ENCODE measurements around the gene BTBD7. TPM values are rescaled to one million over a fixed set of nuclear protein-coding genes. Genes with fewer than 3 reads are reported as not detected.

Gene BTBD7
- total RNA-seq, 1 donor from 2014 or later: 39.1 TPM

DNA sequence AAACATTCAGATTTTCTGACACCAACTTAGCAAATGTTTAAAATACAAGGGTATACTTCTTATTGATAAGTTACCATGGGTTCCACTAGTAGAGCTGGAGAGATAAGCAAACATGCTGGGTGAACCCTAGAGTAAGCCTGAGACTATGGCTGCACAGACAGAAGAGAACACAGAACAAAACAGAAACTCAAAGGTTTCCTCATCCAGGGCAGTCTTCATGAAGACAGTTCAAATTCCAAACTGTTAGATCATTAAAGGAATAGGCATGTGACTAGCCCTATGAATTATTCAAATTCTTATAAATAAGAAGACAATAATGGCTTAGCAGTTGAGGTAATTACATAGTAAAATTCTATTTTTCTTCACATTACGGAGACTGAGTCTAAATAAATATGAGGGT is 28.1 kb downstream of the BTBD7 start:
- H3K27me3 ChIP-seq (ENCODE audit: control insufficient read depth in 3 of 3, insufficient read depth in 3 of 3, low read length in 3 of 3): no peaks in the 10 kb centered on the region
- H3K4me3 ChIP-seq (ENCODE audit: low read length in 3 of 3): no peak overlapping the region
- H3K9ac ChIP-seq (ENCODE audit: low read depth in 1 of 3, low read length in 3 of 3): no peak overlapping the region
- H3K9me3 ChIP-seq (ENCODE audit: control insufficient read depth in 3 of 3, low read length in 3 of 3): no peaks in the 10 kb centered on the region
- H3K27ac ChIP-seq (ENCODE audit: low read depth, low read length): no peak overlapping the region
- H3K36me3 ChIP-seq (ENCODE audit: control insufficient read depth in 3 of 3, insufficient read depth in 3 of 3, low read length in 3 of 3): no peaks in the 10 kb centered on the region
- peaks cover 5 to 15% (median 7%) of the 10 kb centered on the region in 3 donors for H3K4me1 ChIP-seq (ENCODE audit: control insufficient read depth in 3 of 3, insufficient read depth in 3 of 3, low read length in 3 of 3)

DNA sequence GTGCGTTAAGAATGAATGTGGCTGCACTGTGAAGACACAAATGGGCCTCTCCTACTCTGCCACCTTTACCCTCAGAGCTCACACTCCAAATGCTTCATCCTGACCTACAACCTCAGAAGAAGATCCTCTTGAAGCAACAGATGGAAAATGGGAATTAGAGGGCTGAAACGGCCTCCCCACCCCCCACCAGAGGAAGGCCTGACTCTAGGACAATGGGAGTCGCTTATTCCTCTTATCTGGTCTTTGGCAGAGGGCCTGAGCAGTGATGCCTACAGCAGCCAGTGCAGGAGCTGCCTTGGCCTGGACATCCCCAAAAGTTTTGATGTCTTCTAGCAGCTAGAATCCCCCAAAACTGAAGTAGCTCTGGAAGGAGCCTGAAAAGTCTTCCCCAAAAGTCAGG is 29.2 kb downstream of the BTBD7 start:
- H3K36me3 ChIP-seq (ENCODE audit: control insufficient read depth in 3 of 3, insufficient read depth in 3 of 3, low read length in 3 of 3): no peaks in the 10 kb centered on the region
- H3K27me3 ChIP-seq (ENCODE audit: control insufficient read depth in 3 of 3, insufficient read depth in 3 of 3, low read length in 3 of 3): no peaks in the 10 kb centered on the region
- no peak overlapping the region for H3K9ac ChIP-seq (ENCODE audit: low read depth in 1 of 3, low read length in 3 of 3)
- H3K9me3 ChIP-seq (ENCODE audit: control insufficient read depth in 3 of 3, low read length in 3 of 3): no peaks in the 10 kb centered on the region
- H3K4me3 ChIP-seq (ENCODE audit: low read length in 3 of 3): no peak overlapping the region
- peaks cover 5 to 15% (median 7%) of the 10 kb centered on the region in 3 donors for H3K4me1 ChIP-seq (ENCODE audit: control insufficient read depth in 3 of 3, insufficient read depth in 3 of 3, low read length in 3 of 3)
- no peak overlapping the region for H3K27ac ChIP-seq (ENCODE audit: low read depth, low read length)

DNA sequence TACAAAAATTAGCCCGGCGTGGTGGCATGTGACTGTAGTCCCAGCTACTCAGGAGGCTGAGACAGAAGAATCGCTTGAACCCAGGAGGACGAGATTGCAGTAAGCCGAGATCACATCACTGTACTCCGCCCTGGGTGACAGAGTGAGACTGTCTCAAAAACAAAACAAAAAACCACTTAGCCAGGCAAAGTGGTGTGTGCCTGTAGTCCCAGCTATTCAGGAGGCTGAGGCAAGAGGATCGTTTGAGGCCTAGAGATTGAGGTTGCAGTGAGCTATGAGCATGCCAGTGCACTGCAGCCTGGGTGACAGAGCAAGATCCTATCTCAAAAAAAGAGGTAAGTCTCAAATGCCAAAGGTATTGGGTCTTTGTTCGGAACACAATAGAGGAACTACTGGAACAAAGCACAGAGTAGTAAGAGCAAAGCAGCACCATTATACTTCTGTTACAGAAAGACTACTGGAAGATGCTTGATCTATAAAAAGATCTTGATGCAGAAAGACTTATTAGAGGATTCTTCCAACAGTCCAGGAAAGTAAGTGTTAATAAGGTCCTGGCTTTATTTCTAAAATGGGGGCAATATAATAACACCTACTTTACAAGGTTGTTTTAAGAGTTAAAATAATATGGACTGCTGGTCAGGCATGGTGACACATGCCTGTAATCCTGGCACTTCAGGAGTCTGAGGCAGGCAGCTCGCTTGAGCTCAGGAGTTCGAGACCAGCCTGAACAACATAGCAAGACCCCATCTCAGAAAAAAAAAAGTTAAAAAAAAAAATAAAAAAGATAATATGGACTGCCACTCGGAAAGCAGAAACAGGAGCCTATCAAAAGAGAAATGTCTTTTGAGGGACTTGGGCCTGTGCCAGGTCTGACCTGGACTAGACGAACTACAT is 29.9 kb downstream of the BTBD7 start:
- Histone ChIP-seq H3K4me1 (ENCODE audit: control insufficient read depth in 3 of 3, insufficient read depth in 3 of 3, low read length in 3 of 3) (peaks cover 5 to 15% (median 7%) of the 10 kb centered on the region in 3 donors), H3K27ac (ENCODE audit: low read depth, low read length) (no peak overlapping the region), H3K27me3 (ENCODE audit: control insufficient read depth in 3 of 3, insufficient read depth in 3 of 3, low read length in 3 of 3) (no peaks in the 10 kb centered on the region), H3K36me3 (ENCODE audit: control insufficient read depth in 3 of 3, insufficient read depth in 3 of 3, low read length in 3 of 3) (no peaks in the 10 kb centered on the region), H3K9ac (ENCODE audit: low read depth in 1 of 3, low read length in 3 of 3) (no peak overlapping the region), H3K9me3 (ENCODE audit: control insufficient read depth in 3 of 3, low read length in 3 of 3) (no peaks in the 10 kb centered on the region), H3K4me3 (ENCODE audit: low read length in 3 of 3) (no peak overlapping the region)

DNA sequence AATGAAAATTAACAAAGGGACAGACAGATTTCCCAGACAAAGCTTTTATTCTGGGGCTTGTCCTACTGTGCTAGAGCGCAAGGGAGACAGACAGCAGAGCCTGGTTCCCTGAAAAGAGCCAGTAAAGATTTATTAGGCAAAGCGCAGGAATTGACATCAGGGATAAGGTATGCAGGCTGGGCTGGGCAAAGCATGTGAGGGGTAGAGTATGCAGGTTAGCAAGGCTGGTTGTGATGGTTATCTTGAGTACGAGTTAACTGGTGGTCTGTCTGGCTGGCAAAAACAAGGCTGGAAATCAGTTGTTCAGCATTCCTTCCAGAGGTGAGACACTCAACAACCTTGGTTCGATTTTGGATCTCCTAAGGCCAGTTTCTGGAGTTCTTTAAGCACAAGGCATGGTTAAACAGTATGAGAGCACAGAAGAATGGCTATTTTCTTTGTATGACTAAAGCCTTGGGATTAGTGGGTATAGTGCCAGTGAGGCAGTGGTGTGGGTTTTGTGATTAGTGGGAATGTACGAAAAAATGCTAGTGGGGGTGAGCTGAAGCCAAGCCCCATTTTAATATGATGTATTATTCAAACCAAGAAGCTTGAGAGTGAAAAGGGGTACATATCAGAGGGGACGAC is 30.9 kb downstream of the BTBD7 start:
- Histone ChIP-seq H3K4me3 (ENCODE audit: low read length in 3 of 3) (no peak overlapping the region), H3K27me3 (ENCODE audit: control insufficient read depth in 3 of 3, insufficient read depth in 3 of 3, low read length in 3 of 3) (no peaks in the 10 kb centered on the region), H3K9me3 (ENCODE audit: control insufficient read depth in 3 of 3, low read length in 3 of 3) (no peaks in the 10 kb centered on the region), H3K4me1 (ENCODE audit: control insufficient read depth in 3 of 3, insufficient read depth in 3 of 3, low read length in 3 of 3) (peaks cover 5 to 15% (median 7%) of the 10 kb centered on the region in 3 donors), H3K36me3 (ENCODE audit: control insufficient read depth in 3 of 3, insufficient read depth in 3 of 3, low read length in 3 of 3) (no peaks in the 10 kb centered on the region), H3K9ac (ENCODE audit: low read depth in 1 of 3, low read length in 3 of 3) (no peak overlapping the region), H3K27ac (ENCODE audit: low read depth, low read length) (no peak overlapping the region)

DNA sequence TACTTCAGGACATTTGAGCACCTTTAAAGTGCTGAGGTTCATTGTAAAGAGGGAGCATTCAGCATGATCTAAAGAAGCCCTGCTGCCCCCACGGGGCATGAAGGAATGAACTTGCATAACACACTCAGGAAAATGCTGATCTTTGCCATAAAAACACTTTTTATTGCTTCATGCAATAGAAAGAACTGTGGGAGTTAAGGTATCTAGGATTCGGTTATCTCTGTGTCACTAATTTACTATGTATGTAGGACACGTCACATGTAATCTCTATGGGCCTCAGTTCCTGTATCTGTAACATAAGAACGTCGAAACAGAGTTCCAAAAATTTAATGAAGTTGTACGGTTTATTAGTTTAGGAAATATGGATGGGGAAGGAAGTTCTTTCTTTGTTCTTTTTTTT is 33.0 kb downstream of the BTBD7 start:
- Histone ChIP-seq H3K9ac (ENCODE audit: low read depth in 1 of 3, low read length in 3 of 3) (no peak overlapping the region), H3K4me3 (ENCODE audit: low read length in 3 of 3) (no peak overlapping the region), H3K9me3 (ENCODE audit: control insufficient read depth in 3 of 3, low read length in 3 of 3) (no peaks in the 10 kb centered on the region), H3K36me3 (ENCODE audit: control insufficient read depth in 3 of 3, insufficient read depth in 3 of 3, low read length in 3 of 3) (no peaks in the 10 kb centered on the region), H3K4me1 (ENCODE audit: control insufficient read depth in 3 of 3, insufficient read depth in 3 of 3, low read length in 3 of 3) (peaks cover 5 to 7% (median 5%) of the 10 kb centered on the region in 3 donors), H3K27me3 (ENCODE audit: control insufficient read depth in 3 of 3, insufficient read depth in 3 of 3, low read length in 3 of 3) (no peaks in the 10 kb centered on the region), H3K27ac (ENCODE audit: low read depth, low read length) (no peak overlapping the region)

DNA sequence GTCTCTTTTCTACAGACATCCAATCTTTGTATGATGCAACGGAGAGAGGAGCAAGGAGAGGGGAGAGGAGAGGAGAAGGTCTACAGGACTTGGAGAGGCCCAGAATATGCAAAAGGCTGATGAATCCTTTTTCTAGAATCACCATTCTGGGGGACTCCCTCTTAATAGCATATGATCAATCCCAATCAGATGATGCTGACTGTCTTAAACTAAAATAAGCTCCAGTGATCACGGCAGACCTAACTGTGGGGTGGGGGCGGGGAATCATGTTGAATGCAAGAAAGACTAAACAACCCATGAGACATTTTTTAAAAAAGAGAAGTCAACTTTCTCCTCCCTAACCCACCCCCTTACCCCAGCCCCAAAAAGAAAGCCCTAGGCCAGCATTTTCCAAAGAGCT is 33.4 kb downstream of the BTBD7 start:
- Histone ChIP-seq H3K27ac (ENCODE audit: low read depth, low read length) (no peak overlapping the region), H3K9me3 (ENCODE audit: control insufficient read depth in 3 of 3, low read length in 3 of 3) (no peaks in the 10 kb centered on the region), H3K27me3 (ENCODE audit: control insufficient read depth in 3 of 3, insufficient read depth in 3 of 3, low read length in 3 of 3) (no peaks in the 10 kb centered on the region), H3K36me3 (ENCODE audit: control insufficient read depth in 3 of 3, insufficient read depth in 3 of 3, low read length in 3 of 3) (peaks cover 0 to 2% (median 2%) of the 10 kb centered on the region in 3 donors), H3K9ac (ENCODE audit: low read depth in 1 of 3, low read length in 3 of 3) (no peak overlapping the region), H3K4me1 (ENCODE audit: control insufficient read depth in 3 of 3, insufficient read depth in 3 of 3, low read length in 3 of 3) (peaks cover 5 to 7% (median 5%) of the 10 kb centered on the region in 3 donors), H3K4me3 (ENCODE audit: low read length in 3 of 3) (no peak overlapping the region)

DNA sequence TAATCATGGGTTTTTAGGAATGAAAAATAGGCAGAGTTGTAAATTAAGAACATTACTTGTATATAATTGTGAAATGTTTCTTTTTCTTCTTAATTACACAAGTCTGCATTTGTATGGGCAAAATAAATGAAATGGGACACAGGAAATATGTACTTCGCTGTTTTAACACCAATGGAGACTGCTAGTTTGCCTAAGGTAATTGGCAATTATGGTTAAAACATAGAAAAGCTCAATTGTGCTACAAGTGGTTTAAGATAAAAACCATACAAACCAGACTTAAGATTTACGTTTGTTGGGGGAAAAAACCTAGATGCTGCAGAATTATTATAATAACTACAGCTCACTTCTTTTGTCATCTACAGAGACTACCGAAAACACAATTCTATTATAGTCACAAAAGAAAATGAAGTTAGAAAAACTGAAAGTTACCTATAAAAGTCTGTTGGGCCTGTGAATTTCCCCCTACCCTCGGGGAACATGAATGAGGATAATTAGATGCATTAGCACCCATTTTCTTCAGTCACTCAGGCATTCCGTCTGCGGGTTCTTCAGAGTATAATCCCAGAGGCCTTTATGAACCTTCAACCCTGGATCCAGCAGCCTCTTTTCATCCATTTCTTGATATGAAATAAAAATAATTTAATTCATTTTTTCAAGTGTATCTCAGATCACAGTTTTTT is 37.2 kb downstream of the BTBD7 start:
- H3K9ac ChIP-seq (ENCODE audit: low read depth in 1 of 3, low read length in 3 of 3): no peak overlapping the region
- H3K4me1 ChIP-seq (ENCODE audit: control insufficient read depth in 3 of 3, insufficient read depth in 3 of 3, low read length in 3 of 3): no peaks in the 10 kb centered on the region
- H3K4me3 ChIP-seq (ENCODE audit: low read length in 3 of 3): no peak overlapping the region
- no peaks in the 10 kb centered on the region for H3K27me3 ChIP-seq (ENCODE audit: control insufficient read depth in 3 of 3, insufficient read depth in 3 of 3, low read length in 3 of 3)
- no peak overlapping the region for H3K27ac ChIP-seq (ENCODE audit: low read depth, low read length)
- peaks cover 0 to 3% (median 3%) of the 10 kb centered on the region in 3 donors for H3K36me3 ChIP-seq (ENCODE audit: control insufficient read depth in 3 of 3, insufficient read depth in 3 of 3, low read length in 3 of 3)
- H3K9me3 ChIP-seq (ENCODE audit: control insufficient read depth in 3 of 3, low read length in 3 of 3): no peaks in the 10 kb centered on the region

DNA sequence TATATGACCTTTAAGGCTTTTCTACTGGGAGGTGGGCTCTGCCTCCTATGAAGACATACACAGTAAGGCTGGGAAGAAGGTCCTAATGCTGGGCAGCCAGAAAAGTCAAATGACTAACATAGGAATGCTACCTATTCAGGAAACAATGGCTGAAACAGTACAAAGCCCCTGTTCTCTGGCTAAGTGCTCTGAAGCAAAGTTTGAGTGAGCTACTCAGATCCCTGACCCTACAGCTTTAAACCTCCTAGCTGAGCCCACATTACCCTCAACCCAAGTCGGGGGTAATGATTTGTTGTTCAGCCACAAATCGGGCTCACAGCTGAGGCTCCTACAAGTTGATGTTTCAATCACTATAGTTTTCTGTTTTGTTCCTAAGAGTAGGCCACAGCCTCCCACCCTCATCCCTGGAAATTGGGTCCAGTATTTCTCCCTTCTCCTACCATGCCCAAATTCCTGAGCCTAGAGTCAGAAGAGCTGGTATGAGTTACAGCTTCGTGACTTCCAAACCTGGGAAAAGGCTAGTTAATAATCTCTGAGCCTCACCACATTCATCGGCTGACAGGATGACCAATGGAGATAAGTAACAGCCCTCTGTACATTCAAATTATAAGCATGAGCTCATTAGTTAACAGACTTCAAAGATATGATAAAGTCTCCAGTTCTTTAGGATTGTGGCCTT is 46.5 kb downstream of the BTBD7 start:
- Histone ChIP-seq H3K9me3 (ENCODE audit: control insufficient read depth in 3 of 3, low read length in 3 of 3) (no peaks in the 10 kb centered on the region), H3K27ac (ENCODE audit: low read depth, low read length) (no peak overlapping the region), H3K4me3 (ENCODE audit: low read length in 3 of 3) (no peak overlapping the region), H3K27me3 (ENCODE audit: control insufficient read depth in 3 of 3, insufficient read depth in 3 of 3, low read length in 3 of 3) (no peaks in the 10 kb centered on the region), H3K36me3 (ENCODE audit: control insufficient read depth in 3 of 3, insufficient read depth in 3 of 3, low read length in 3 of 3) (no peaks in the 10 kb centered on the region), H3K9ac (ENCODE audit: low read depth in 1 of 3, low read length in 3 of 3) (no peak overlapping the region), H3K4me1 (ENCODE audit: control insufficient read depth in 3 of 3, insufficient read depth in 3 of 3, low read length in 3 of 3) (peaks cover 0 to 4% (median 0%) of the 10 kb centered on the region in 3 donors)

DNA sequence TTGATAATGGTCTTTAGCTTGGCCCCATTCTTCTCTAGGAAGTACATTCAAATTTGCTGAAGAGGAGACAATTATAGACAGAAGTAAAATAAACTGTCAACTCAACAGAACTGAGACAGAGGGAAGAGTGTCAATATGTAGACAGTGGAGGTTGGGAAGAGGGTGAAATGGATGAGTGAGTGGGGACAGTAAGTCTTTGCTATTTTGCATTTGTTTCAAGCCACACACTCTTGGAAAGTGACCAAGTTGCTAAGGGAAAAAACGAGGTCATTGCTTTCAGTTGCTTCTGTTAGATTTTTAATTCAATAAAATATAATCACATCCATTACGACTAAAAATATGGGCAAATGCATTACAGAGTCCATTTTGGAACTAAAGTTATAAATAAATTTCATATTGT is 47.8 kb downstream of the BTBD7 start:
- Histone ChIP-seq H3K9ac (ENCODE audit: low read depth in 1 of 3, low read length in 3 of 3) (no peak overlapping the region), H3K27me3 (ENCODE audit: control insufficient read depth in 3 of 3, insufficient read depth in 3 of 3, low read length in 3 of 3) (no peaks in the 10 kb centered on the region), H3K4me1 (ENCODE audit: control insufficient read depth in 3 of 3, insufficient read depth in 3 of 3, low read length in 3 of 3) (peaks cover 0 to 4% (median 0%) of the 10 kb centered on the region in 3 donors), H3K4me3 (ENCODE audit: low read length in 3 of 3) (no peak overlapping the region), H3K36me3 (ENCODE audit: control insufficient read depth in 3 of 3, insufficient read depth in 3 of 3, low read length in 3 of 3) (no peaks in the 10 kb centered on the region), H3K27ac (ENCODE audit: low read depth, low read length) (no peak overlapping the region), H3K9me3 (ENCODE audit: control insufficient read depth in 3 of 3, low read length in 3 of 3) (no peaks in the 10 kb centered on the region)
